Epithelial cell of esophagus (primary cell): Measurements from ENCODE around the gene TYMS.

ENCODE experiments used
- DNase-seq: peaks from one replicate; pipeline ENCODE4 v3.0.0; 2010; ENCODE audit warnings: low read depth
- H3K4me3 ChIP-seq: 2 replicates; pipeline ENCODE4 v1.5.1; 2011; ENCODE audit warnings: mild to moderate bottlenecking, low read length, control low read depth
- CTCF ChIP-seq: IDR thresholded peaks from 2 replicates; pipeline ENCODE4 v1.5.1; 2011; ENCODE audit warnings: low read depth, mild to moderate bottlenecking, low read length, control low read depth, inconsistent platforms; ENCODE audit not compliant: insufficient read depth; ENCODE audit errors: missing control alignments

The TYMS gene

GRCh38 chr18:712401-713134 is 55.1 kb downstream of the TYMS start, which contains the start of gene ENOSF1:
ENOSF1 (minus strand) TSS chr18:712630; CDS start chr18:712587, 43 bp downstream.
- peak; percentile 70 for TF ChIP-seq CTCF
- DNase-seq = peak; percentile 86
- peak within 1 kb of the TSS; percentile 62 for H3K4me3 ChIP-seq

GRCh38 chr18:713135-713490 is 55.7 kb downstream of the TYMS start:
- no peak for DNase-seq
- TF ChIP-seq CTCF = no peak
- H3K4me3 ChIP-seq = peak overlapping the region; percentile 62

GRCh38 chr18:715626-716025 is 58.2 kb downstream of the TYMS start:
- TF ChIP-seq CTCF = no peak
- DNase-seq = peak; percentile 75
- H3K4me3 ChIP-seq = no peak overlapping the region

- TF ChIP-seq CTCF = no peak
- no peak for DNase-seq
- H3K4me3 ChIP-seq = no peak overlapping the region
These were observed 59.5 kb downstream of the TYMS start for GRCh38 chr18:717003-717402.
